SK-N-SH treated with all-trans-retinoic acid at 6 μM for 48 hours (cell line): ENCODE data around the gene AOX1.
A peak's percentile ranks its signal among the peaks of the same experiment; 100 is the strongest.
"Not testable (repeated sequence)": the region's sequence is repeated elsewhere in the genome, so short reads cannot be mapped to it uniquely, and the experiment has no call there.

ENCODE experiments used
- ATAC-seq: fragments of 200-7000 bp; cut with Tn5 transposase; 3 replicates; pipeline ENCODE4 v1.9.1; 2020; ENCODE audit warnings: mild to moderate bottlenecking, moderate library complexity
- ARNTL ChIP-seq: fragments of 450-650 bp; formaldehyde crosslinking; IDR thresholded peaks from 2 replicates; pipeline ENCODE4 v1.5.0; 2020; ENCODE audit warnings: low read depth, mild to moderate bottlenecking, moderate library complexity, borderline replicate concordance
- BACH2 ChIP-seq: fragments of 250-450 bp; sonication (Bioruptor Pico); IDR thresholded peaks from 2 replicates; pipeline ENCODE4 v1.9.0; 2021; ENCODE audit warnings: mild to moderate bottlenecking, borderline replicate concordance
- CSDC2 ChIP-seq: fragments of 250-450 bp; sonication (Bioruptor Pico); IDR thresholded peaks from 2 replicates; pipeline ENCODE4 v1.5.0; 2020; ENCODE audit warnings: mild to moderate bottlenecking, moderate library complexity
- ESRRG ChIP-seq: fragments of 250-450 bp; sonication (Bioruptor Pico); IDR thresholded peaks from 2 replicates; pipeline ENCODE4 v1.6.1; 2021; ENCODE audit warnings: mild to moderate bottlenecking
- GLIS3 ChIP-seq: fragments of 250-450 bp; sonication (Bioruptor Pico); IDR thresholded peaks from 2 replicates; pipeline ENCODE4 v1.5.0; 2020; ENCODE audit warnings: mild to moderate bottlenecking, moderate library complexity
- OSR1 ChIP-seq: fragments of 250-450 bp; sonication (Bioruptor Pico); IDR thresholded peaks from 2 replicates; pipeline ENCODE4 v1.8.0; 2022; ENCODE audit warnings: moderate library complexity, mild to moderate bottlenecking, inconsistent platforms
- PPARA ChIP-seq: fragments of 250-450 bp; sonication (Bioruptor Pico); IDR thresholded peaks from 2 replicates; pipeline ENCODE4 v1.5.0; 2020; ENCODE audit warnings: mild to moderate bottlenecking, borderline replicate concordance
- TCF4 ChIP-seq: fragments of 250-450 bp; sonication (Bioruptor Pico); IDR thresholded peaks from 2 replicates; pipeline ENCODE4 v1.8.0; 2021; ENCODE audit warnings: mild to moderate bottlenecking, moderate library complexity, borderline replicate concordance
- ZC3H10 ChIP-seq: fragments of 250-450 bp; sonication (Bioruptor Pico); IDR thresholded peaks from 2 replicates; pipeline ENCODE4 v1.5.1; 2021; ENCODE audit warnings: mild to moderate bottlenecking, moderate library complexity
- ZFP30 ChIP-seq: fragments of 450-650 bp; formaldehyde crosslinking; IDR thresholded peaks from 2 replicates; pipeline ENCODE4 v1.5.0; 2022; ENCODE audit warnings: mild to moderate bottlenecking, moderate library complexity
- ZNF565 ChIP-seq: fragments of 450-650 bp; formaldehyde crosslinking; conservative IDR thresholded peaks from 2 replicates; pipeline ENCODE4 v1.5.0; 2020; ENCODE audit warnings: low read depth, mild to moderate bottlenecking, moderate library complexity
- ZNF8 ChIP-seq: fragments of 450-650 bp; formaldehyde crosslinking; IDR thresholded peaks from 2 replicates; pipeline ENCODE4 v1.5.0; 2020; ENCODE audit warnings: mild to moderate bottlenecking, moderate library complexity
- TF ChIP-seq, protein P1 (sequence below): fragments of 250-450 bp; sonication (Bioruptor Pico); IDR thresholded peaks from 2 replicates; pipeline ENCODE4 v1.5.1; 2020; ENCODE audit warnings: low read depth, mild to moderate bottlenecking, moderate library complexity
- TF ChIP-seq, protein P2 (sequence below): fragments of 250-450 bp; sonication (Bioruptor Pico); IDR thresholded peaks from 2 replicates; pipeline ENCODE4 v1.8.0; 2020; ENCODE audit warnings: mild to moderate bottlenecking, moderate library complexity, borderline replicate concordance
- TF ChIP-seq, protein P3 (sequence below): fragments of 250-450 bp; sonication (Bioruptor Pico); IDR thresholded peaks from 2 replicates; pipeline ENCODE4 v1.5.0; 2020; ENCODE audit warnings: mild to moderate bottlenecking, moderate library complexity
- TF ChIP-seq, protein P4 (sequence below): fragments of 250-450 bp; sonication (Bioruptor Pico); IDR thresholded peaks from 2 replicates; pipeline ENCODE4 v1.5.1; 2021; ENCODE audit warnings: mild to moderate bottlenecking, moderate library complexity

The AOX1 gene

DNA sequence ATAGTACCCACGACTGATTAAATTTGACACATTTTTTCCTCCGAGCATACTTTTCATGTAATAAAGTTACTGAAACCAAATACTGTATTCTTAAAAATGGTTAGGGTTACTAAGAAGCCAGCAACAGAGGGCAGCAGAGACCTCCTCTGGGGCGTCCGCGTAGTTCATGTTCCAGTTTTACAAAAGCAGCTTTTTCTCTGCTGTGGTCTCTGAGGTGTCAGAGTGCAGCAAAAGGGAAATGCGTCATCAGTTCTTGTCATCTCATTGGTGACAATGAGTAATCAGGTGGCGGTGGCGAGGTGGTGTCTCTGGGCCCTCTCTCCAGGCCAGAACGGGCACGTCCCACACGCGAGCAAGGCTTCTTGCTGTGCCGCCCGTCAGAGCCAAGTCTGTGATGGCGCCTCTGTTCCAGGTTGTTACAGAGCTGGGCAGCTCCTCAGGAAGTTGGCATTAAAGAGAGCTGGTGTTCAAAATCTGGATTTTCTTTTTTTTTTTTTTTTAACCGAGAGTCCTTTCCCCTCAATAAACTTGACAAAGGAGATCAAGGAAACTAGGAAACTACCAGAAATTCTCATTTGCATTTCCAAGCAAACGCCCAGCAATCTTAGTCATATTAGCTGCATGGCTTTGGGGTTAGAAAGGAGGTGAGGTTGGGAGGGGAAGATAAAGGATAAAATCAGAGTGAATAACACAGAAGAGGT, 127.3 kb downstream of the AOX1 start:
- peak; percentile 99 for ATAC-seq
- no peak for TF ChIP-seq PPARA (CRISPR knock-in tag)
- no peak for TF ChIP-seq BACH2 (CRISPR knock-in tag)
- no peak for TF ChIP-seq CSDC2
- TF ChIP-seq, protein P1, sequence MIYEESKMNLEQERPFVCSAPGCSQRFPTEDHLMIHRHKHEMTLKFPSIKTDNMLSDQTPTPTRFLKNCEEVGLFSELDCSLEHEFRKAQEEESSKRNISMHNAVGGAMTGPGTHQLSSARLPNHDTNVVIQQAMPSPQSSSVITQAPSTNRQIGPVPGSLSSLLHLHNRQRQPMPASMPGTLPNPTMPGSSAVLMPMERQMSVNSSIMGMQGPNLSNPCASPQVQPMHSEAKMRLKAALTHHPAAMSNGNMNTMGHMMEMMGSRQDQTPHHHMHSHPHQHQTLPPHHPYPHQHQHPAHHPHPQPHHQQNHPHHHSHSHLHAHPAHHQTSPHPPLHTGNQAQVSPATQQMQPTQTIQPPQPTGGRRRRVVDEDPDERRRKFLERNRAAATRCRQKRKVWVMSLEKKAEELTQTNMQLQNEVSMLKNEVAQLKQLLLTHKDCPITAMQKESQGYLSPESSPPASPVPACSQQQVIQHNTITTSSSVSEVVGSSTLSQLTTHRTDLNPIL (CRISPR knock-in tag) = no peak
- TF ChIP-seq TCF4 (CRISPR knock-in tag) = no peak
- TF ChIP-seq ZNF8 (CRISPR knock-in tag) = no peak
- no peak for TF ChIP-seq ZFP30
- TF ChIP-seq GLIS3 (CRISPR knock-in tag) = no peak
- TF ChIP-seq ESRRG (CRISPR knock-in tag) = no peak
- TF ChIP-seq, protein P2, sequence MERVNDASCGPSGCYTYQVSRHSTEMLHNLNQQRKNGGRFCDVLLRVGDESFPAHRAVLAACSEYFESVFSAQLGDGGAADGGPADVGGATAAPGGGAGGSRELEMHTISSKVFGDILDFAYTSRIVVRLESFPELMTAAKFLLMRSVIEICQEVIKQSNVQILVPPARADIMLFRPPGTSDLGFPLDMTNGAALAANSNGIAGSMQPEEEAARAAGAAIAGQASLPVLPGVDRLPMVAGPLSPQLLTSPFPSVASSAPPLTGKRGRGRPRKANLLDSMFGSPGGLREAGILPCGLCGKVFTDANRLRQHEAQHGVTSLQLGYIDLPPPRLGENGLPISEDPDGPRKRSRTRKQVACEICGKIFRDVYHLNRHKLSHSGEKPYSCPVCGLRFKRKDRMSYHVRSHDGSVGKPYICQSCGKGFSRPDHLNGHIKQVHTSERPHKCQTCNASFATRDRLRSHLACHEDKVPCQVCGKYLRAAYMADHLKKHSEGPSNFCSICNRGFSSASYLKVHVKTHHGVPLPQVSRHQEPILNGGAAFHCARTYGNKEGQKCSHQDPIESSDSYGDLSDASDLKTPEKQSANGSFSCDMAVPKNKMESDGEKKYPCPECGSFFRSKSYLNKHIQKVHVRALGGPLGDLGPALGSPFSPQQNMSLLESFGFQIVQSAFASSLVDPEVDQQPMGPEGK (CRISPR knock-in tag) = no peak
- no peak for TF ChIP-seq ZC3H10 (CRISPR knock-in tag)
- TF ChIP-seq ZNF565 (CRISPR knock-in tag) = no peak
- TF ChIP-seq ARNTL (CRISPR knock-in tag) = no peak

DNA sequence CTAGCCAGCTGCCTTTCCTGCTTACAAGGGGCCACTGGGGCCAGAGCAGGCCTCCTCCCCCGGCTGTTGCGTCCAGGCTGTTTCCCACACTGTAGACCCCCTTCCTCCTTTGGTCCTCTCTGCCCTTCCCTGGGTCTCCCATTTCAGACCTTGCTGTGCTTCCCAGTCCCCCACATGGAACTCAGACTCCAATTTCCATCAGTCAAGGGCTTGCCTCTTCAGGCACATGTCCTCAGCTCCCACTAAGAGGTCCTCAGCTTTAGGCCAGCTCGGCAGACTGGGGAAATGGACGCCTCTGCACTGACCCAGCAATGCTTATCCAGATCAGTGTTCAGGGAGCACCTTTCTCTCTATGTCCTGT, 127.9 kb downstream of the AOX1 start:
- peak; percentile 13; the same call in 2 of the 3 replicates for ATAC-seq
- TF ChIP-seq ARNTL (CRISPR knock-in tag) (no peak), ZNF565 (CRISPR knock-in tag) (no peak), TCF4 (CRISPR knock-in tag) (no peak), PPARA (CRISPR knock-in tag) (no peak), GLIS3 (CRISPR knock-in tag) (no peak), ESRRG (CRISPR knock-in tag) (no peak)
- TF ChIP-seq, protein P3, sequence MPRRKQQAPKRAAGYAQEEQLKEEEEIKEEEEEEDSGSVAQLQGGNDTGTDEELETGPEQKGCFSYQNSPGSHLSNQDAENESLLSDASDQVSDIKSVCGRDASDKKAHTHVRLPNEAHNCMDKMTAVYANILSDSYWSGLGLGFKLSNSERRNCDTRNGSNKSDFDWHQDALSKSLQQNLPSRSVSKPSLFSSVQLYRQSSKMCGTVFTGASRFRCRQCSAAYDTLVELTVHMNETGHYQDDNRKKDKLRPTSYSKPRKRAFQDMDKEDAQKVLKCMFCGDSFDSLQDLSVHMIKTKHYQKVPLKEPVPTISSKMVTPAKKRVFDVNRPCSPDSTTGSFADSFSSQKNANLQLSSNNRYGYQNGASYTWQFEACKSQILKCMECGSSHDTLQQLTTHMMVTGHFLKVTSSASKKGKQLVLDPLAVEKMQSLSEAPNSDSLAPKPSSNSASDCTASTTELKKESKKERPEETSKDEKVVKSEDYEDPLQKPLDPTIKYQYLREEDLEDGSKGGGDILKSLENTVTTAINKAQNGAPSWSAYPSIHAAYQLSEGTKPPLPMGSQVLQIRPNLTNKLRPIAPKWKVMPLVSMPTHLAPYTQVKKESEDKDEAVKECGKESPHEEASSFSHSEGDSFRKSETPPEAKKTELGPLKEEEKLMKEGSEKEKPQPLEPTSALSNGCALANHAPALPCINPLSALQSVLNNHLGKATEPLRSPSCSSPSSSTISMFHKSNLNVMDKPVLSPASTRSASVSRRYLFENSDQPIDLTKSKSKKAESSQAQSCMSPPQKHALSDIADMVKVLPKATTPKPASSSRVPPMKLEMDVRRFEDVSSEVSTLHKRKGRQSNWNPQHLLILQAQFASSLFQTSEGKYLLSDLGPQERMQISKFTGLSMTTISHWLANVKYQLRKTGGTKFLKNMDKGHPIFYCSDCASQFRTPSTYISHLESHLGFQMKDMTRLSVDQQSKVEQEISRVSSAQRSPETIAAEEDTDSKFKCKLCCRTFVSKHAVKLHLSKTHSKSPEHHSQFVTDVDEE (CRISPR knock-in tag) = no peak
- TF ChIP-seq, protein P4, sequence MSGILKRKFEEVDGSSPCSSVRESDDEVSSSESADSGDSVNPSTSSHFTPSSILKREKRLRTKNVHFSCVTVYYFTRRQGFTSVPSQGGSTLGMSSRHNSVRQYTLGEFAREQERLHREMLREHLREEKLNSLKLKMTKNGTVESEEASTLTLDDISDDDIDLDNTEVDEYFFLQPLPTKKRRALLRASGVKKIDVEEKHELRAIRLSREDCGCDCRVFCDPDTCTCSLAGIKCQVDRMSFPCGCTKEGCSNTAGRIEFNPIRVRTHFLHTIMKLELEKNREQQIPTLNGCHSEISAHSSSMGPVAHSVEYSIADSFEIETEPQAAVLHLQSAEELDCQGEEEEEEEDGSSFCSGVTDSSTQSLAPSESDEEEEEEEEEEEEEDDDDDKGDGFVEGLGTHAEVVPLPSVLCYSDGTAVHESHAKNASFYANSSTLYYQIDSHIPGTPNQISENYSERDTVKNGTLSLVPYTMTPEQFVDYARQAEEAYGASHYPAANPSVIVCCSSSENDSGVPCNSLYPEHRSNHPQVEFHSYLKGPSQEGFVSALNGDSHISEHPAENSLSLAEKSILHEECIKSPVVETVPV = no peak

DNA sequence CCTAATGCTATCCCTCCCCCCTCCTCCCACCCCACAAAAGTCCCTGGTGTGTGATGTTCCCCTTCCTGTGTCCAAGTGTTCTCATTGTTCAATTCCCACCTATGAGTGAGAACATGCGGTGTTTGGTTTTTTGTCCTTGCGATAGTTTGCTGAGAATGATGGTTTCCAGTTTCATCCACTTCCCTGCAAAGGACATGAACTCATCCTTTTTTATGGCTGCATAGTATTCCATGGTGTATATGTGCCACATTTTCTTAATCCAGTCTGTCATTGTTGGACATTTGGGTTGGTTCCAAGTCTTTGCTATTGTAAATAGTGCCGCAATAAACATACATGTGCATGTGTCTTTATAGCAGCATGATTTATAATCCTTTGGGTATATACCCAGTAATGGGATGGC, 129.2 kb downstream of the AOX1 start:
- ATAC-seq = not testable (repeated sequence)

DNA sequence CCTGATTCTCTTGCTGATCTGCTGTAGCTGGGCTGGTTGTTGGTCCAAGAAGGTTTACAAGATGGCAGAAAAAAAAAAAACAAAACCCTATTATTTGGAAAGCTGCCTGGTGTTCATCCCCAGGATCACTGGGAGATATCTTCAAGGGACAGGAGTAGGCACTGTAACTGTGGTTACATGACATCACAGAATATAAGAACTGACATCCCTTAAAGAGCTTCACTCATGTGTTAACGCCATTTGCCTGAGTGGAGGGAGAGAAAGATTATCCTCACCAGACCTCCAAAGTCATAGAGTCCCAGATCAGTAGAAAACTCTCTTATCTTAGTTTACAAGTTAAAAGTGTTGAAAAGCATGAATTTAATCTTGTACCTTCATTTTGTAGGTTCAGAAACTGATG, 130.6 kb downstream of the AOX1 start:
- no peak for ATAC-seq
- no peak for TF ChIP-seq ESRRG (CRISPR knock-in tag)
- TF ChIP-seq ZNF565 (CRISPR knock-in tag) = no peak
- TF ChIP-seq OSR1 = no peak
- TF ChIP-seq, protein P1 (CRISPR knock-in tag) = no peak
- no peak for TF ChIP-seq ARNTL (CRISPR knock-in tag)
